Measurements from ENCODE around the gene EARS2. TPM values are rescaled to one million over a fixed set of nuclear protein-coding genes. Genes with fewer than 3 reads are reported as not detected.

EARS2 gene
- total and polyA plus RNA-seq, 9 of the 15 experiments (the other 6 are each of a cell fraction or from before 2014, with no cell fraction given) = 17.6 to 58.6 (median 36.3) TPM

DNA sequence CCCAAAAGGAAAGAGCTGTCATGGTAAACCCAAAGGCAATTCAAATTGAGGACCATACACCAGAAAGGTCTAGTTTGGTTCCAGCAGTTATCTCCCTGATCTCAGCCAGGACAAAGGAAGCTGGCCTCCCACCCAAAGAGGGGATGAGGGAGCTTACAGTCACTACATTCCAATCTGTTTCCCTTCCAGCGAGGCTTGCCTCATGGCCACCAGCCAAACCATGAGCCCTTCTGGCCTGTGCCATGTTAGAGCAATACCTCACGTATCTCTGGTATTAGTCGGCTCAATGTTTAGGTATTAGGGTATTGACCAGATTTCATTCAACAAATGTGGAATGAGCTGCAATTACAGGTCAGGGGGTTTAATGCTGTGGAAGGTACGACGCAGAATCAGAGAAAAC is 30.6 kb upstream of the EARS2 start:
- ATAC-seq = no peak
- Histone ChIP-seq H3K9ac (ENCODE audit: insufficient read depth in 1 of 2, low read depth in 2 of 2, low read length in 2 of 2) (no peak overlapping the region; a peak in 1 of 4 replicates), H2AFZ (ENCODE audit: low read depth, low read length) (no peak overlapping the region), H3K4me2 (ENCODE audit: insufficient read depth, low read length) (no peak overlapping the region), H4K20me1 (replicated peaks; ENCODE audit: control insufficient read depth, insufficient read depth, low read length) (peaks cover 4% of the 10 kb centered on the region), H3K4me1 (replicated peaks in 1 of 2; ENCODE audit: control insufficient read depth in 2 of 2, insufficient read depth in 2 of 2, low read length in 2 of 2) (no peaks in the 10 kb centered on the region; a peak in 1 of 5 replicates), H3K4me3 (no peak overlapping the region), H3K27ac (ENCODE audit: extremely low read depth, low read depth, low read length) (no peak overlapping the region), H3K36me3 (ENCODE audit: control insufficient read depth, insufficient read depth, low read length) (peaks cover 87% of the 10 kb centered on the region), H3K9me1 (ENCODE audit: control insufficient read depth, insufficient read depth, low read length) (no peaks in the 10 kb centered on the region), H3K27me3 (ENCODE audit: control insufficient read depth in 2 of 2, insufficient read depth in 2 of 2, low read length in 2 of 2) (no peaks in the 10 kb centered on the region), H3K79me2 (ENCODE audit: control insufficient read depth, insufficient read depth, low read length) (peaks cover 59% of the 10 kb centered on the region), H3K9me3 (replicated peaks; ENCODE audit: control insufficient read depth, insufficient read depth, low read depth, low read length) (no peaks in the 10 kb centered on the region)
- POLR2A ChIA-PET = interaction anchor here (0.6 kb wide), 1 partner anchor 553 kb away, joined by 3 read pairs; no protein-coding TSS in a partner anchor
- intact Hi-C loops (cut with micrococcal nuclease) = no loop called here
- in situ Hi-C loops (cut with MboI) = no loop called here
- no peak for DNase-seq (ENCODE audit: extremely low read depth in 1 of 4, low spot score in 3 of 4)
- no TSS peak for BruUV-seq (replicated peaks)
- CTCF ChIA-PET (ENCODE audit: low intra/inter-chr PET ratio) = no interaction called here
- WGBS (ENCODE audit: insufficient coverage, low coverage, missing lambda C conversion rate) = 85% methylated on average over 3 of the region's 5 CpGs
- FAIRE-seq = no peak
- no peak for TF ChIP-seq HIVEP1 (CRISPR knock-in tag; IDR thresholded peaks at IDR 0.05)
- TF ChIP-seq ZNF79 (CRISPR knock-in tag; IDR thresholded peaks at IDR 0.05; ENCODE audit: low read depth) = no peak
- TF ChIP-seq, protein P1, sequence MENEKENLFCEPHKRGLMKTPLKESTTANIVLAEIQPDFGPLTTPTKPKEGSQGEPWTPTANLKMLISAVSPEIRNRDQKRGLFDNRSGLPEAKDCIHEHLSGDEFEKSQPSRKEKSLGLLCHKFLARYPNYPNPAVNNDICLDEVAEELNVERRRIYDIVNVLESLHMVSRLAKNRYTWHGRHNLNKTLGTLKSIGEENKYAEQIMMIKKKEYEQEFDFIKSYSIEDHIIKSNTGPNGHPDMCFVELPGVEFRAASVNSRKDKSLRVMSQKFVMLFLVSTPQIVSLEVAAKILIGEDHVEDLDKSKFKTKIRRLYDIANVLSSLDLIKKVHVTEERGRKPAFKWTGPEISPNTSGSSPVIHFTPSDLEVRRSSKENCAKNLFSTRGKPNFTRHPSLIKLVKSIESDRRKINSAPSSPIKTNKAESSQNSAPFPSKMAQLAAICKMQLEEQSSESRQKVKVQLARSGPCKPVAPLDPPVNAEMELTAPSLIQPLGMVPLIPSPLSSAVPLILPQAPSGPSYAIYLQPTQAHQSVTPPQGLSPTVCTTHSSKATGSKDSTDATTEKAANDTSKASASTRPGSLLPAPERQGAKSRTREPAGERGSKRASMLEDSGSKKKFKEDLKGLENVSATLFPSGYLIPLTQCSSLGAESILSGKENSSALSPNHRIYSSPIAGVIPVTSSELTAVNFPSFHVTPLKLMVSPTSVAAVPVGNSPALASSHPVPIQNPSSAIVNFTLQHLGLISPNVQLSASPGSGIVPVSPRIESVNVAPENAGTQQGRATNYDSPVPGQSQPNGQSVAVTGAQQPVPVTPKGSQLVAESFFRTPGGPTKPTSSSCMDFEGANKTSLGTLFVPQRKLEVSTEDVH (IDR thresholded peaks at IDR 0.05; ENCODE audit: low read depth, partially characterized antibody) = no peak
- TF ChIP-seq, protein P2, sequence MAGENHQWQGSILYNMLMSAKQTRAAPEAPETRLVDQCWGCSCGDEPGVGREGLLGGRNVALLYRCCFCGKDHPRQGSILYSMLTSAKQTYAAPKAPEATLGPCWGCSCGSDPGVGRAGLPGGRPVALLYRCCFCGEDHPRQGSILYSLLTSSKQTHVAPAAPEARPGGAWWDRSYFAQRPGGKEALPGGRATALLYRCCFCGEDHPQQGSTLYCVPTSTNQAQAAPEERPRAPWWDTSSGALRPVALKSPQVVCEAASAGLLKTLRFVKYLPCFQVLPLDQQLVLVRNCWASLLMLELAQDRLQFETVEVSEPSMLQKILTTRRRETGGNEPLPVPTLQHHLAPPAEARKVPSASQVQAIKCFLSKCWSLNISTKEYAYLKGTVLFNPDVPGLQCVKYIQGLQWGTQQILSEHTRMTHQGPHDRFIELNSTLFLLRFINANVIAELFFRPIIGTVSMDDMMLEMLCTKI (IDR thresholded peaks at IDR 0.05; ENCODE audit: partially characterized antibody) = no peak
- TF ChIP-seq PCBP1 (IDR thresholded peaks at IDR 0.05; ENCODE audit: low read depth, low read length, poor library complexity, severe bottlenecking) = no peak
- TF ChIP-seq, protein P3, sequence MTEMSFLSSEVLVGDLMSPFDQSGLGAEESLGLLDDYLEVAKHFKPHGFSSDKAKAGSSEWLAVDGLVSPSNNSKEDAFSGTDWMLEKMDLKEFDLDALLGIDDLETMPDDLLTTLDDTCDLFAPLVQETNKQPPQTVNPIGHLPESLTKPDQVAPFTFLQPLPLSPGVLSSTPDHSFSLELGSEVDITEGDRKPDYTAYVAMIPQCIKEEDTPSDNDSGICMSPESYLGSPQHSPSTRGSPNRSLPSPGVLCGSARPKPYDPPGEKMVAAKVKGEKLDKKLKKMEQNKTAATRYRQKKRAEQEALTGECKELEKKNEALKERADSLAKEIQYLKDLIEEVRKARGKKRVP (CRISPR knock-in tag; IDR thresholded peaks at IDR 0.05) = no peak
- no peak for TF ChIP-seq RFX5 (IDR thresholded peaks at IDR 0.05; ENCODE audit: low read depth, low read length)
- no peak for TF ChIP-seq ZNF778 (CRISPR knock-in tag; IDR thresholded peaks at IDR 0.05)
- TF ChIP-seq, protein P4, sequence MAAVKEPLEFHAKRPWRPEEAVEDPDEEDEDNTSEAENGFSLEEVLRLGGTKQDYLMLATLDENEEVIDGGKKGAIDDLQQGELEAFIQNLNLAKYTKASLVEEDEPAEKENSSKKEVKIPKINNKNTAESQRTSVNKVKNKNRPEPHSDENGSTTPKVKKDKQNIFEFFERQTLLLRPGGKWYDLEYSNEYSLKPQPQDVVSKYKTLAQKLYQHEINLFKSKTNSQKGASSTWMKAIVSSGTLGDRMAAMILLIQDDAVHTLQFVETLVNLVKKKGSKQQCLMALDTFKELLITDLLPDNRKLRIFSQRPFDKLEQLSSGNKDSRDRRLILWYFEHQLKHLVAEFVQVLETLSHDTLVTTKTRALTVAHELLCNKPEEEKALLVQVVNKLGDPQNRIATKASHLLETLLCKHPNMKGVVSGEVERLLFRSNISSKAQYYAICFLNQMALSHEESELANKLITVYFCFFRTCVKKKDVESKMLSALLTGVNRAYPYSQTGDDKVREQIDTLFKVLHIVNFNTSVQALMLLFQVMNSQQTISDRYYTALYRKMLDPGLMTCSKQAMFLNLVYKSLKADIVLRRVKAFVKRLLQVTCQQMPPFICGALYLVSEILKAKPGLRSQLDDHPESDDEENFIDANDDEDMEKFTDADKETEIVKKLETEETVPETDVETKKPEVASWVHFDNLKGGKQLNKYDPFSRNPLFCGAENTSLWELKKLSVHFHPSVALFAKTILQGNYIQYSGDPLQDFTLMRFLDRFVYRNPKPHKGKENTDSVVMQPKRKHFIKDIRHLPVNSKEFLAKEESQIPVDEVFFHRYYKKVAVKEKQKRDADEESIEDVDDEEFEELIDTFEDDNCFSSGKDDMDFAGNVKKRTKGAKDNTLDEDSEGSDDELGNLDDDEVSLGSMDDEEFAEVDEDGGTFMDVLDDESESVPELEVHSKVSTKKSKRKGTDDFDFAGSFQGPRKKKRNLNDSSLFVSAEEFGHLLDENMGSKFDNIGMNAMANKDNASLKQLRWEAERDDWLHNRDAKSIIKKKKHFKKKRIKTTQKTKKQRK (IDR thresholded peaks at IDR 0.05; ENCODE audit: borderline replicate concordance, low read depth, low read length) = no peak
- TF ChIP-seq TARDBP (IDR thresholded peaks at IDR 0.05) = no peak
- TF ChIP-seq C11orf30 (IDR thresholded peaks at IDR 0.05; ENCODE audit: low read depth) = no peak
- TF ChIP-seq POLR2A (conservative IDR thresholded peaks at IDR 0.05) = no peak
- no peak for TF ChIP-seq PURB (CRISPR knock-in tag; IDR thresholded peaks at IDR 0.05; ENCODE audit: low read depth)
- TF ChIP-seq BRF1 (IDR thresholded peaks at IDR 0.05; ENCODE audit: borderline replicate concordance, extremely low read depth, insufficient read length) = no peak
- TF ChIP-seq ESRRB (CRISPR knock-in tag; IDR thresholded peaks at IDR 0.05; ENCODE audit: borderline replicate concordance) = no peak
